SK-N-SH (cell line): ENCODE data around the gene CANT1. TPM values are rescaled to one million over a fixed set of nuclear protein-coding genes. Genes with fewer than 3 reads are reported as not detected.

Experiments
- CTCF ChIA-PET: fragments of 300-600, 350-600 bp; formaldehyde crosslinking; extraction: SDS; loops from one replicate; lab custom pipeline; 2021; lab: Yijun Ruan, JAX
- POLR2A ChIA-PET: fragments of 350-600 bp; sonication (Branson Sonifier 250); formaldehyde crosslinking; extraction: SDS; loops from one replicate; lab custom pipeline; 2020; ENCODE audit warnings: antibody characterized with exemption, inconsistent platforms; lab: Yijun Ruan, JAX
- DNase-seq: peaks from one replicate; pipeline ENCODE4 v3.0.0; 2012
- H2AFZ ChIP-seq: fragments of 200-600 bp; sonication (generic); 2 replicates; pipeline ENCODE4 v1.8.1; 2016; ENCODE audit warnings: antibody characterized with exemption, mild to moderate bottlenecking, low read depth
- H3F3A ChIP-seq: fragments of 200-600 bp; sonication (generic); replicated peaks from 2 replicates; pipeline ENCODE3; 2016; ENCODE audit warnings: antibody characterized with exemption, mild to moderate bottlenecking; ENCODE audit not compliant: insufficient read depth
- H3K27ac ChIP-seq, 2 experiments: fragments of 200-500 bp in 1 of 2; fragments of 200-600 bp in 1 of 2; sonication (Bioruptor generic) in 1 of 2; sonication (generic), shearing (Covaris generic) in 1 of 2; 2 replicates each; pipeline versions ENCODE4 v1.5.1 to v1.6.1; 2014 to 2016; ENCODE audit warnings: low read depth in 2 of 2, inconsistent platforms in 1 of 2, low read length in 1 of 2, mild to moderate bottlenecking in 1 of 2, mixed read lengths in 1 of 2
- H3K27me3 ChIP-seq: fragments of 200-600 bp; sonication (generic), shearing (Covaris generic); 2 replicates; pipeline ENCODE4 v1.6.1; 2016; ENCODE audit warnings: mixed run types; ENCODE audit not compliant: insufficient read depth
- H3K36me3 ChIP-seq, 2 experiments: fragments of 200-500 bp in 1 of 2; fragments of 200-600 bp in 1 of 2; sonication (Bioruptor generic) in 1 of 2; sonication (generic) in 1 of 2; replicated peaks in 1 of 2; 2 replicates each; pipeline versions ENCODE3 to v1.5.1; 2014 to 2016; ENCODE audit warnings: low read length in 1 of 2, mild to moderate bottlenecking in 1 of 2; ENCODE audit not compliant: insufficient read depth in 2 of 2, control insufficient read depth in 1 of 2
- H3K4me1 ChIP-seq, 2 experiments: fragments of 200-500 bp in 1 of 2; fragments of 200-600 bp in 1 of 2; sonication (Bioruptor generic) in 1 of 2; sonication (generic), shearing (Covaris generic) in 1 of 2; 2 replicates each; pipeline versions ENCODE4 v1.5.1 to v1.6.1; 2014 to 2016; ENCODE audit warnings: low read depth in 1 of 2, low read length in 1 of 2, mixed run types in 1 of 2; ENCODE audit not compliant: insufficient read depth in 2 of 2, control insufficient read depth in 1 of 2
- H3K4me2 ChIP-seq: fragments of 200-600 bp; sonication (generic), shearing (Covaris generic); 2 replicates; pipeline ENCODE4 v1.6.1; 2017; ENCODE audit warnings: mixed run types
- H3K4me3 ChIP-seq, 2 experiments: fragments of 200-500 bp in 1 of 2; fragments of 200-600 bp in 1 of 2; sonication (Bioruptor generic) in 1 of 2; sonication (generic), shearing (Covaris generic) in 1 of 2; 2 replicates each; pipeline versions ENCODE4 v1.5.1 to v1.8.1; 2014 to 2016; ENCODE audit warnings: low read depth in 2 of 2, inconsistent platforms in 1 of 2, low read length in 1 of 2, mild to moderate bottlenecking in 1 of 2, mixed read lengths in 1 of 2, moderate library complexity in 1 of 2
- H3K79me2 ChIP-seq: fragments of 200-600 bp; sonication (generic); 2 replicates; pipeline ENCODE4 v1.8.1; 2017; ENCODE audit warnings: mild to moderate bottlenecking; ENCODE audit not compliant: insufficient read depth
- H3K9ac ChIP-seq: fragments of 200-600 bp; sonication (generic); 2 replicates; pipeline ENCODE4 v1.6.1; 2017; ENCODE audit warnings: mixed run types
- H3K9me2 ChIP-seq: fragments of 200-600 bp; sonication (generic); 2 replicates; pipeline ENCODE4 v1.6.1; 2017; ENCODE audit warnings: mixed run types
- H3K9me3 ChIP-seq: fragments of 200-600 bp; sonication (generic); 2 replicates; pipeline ENCODE4 v1.6.1; 2017; ENCODE audit warnings: mixed run types, mild to moderate bottlenecking, moderate library complexity
- H4K20me1 ChIP-seq: fragments of 200-600 bp; sonication (generic); 2 replicates; pipeline ENCODE4 v1.6.1; 2017; ENCODE audit warnings: mild to moderate bottlenecking, mixed run types; ENCODE audit not compliant: insufficient read depth
- CHD2 ChIP-seq: fragments of 150-350 bp; IDR thresholded peaks from 2 replicates; pipeline ENCODE4 v1.6.1; 2018; ENCODE audit warnings: low read length; ENCODE audit not compliant: partially characterized antibody
- CTCF ChIP-seq: fragments of 200-600 bp; sonication (generic); IDR thresholded peaks from 2 replicates; pipeline ENCODE4 v1.6.1; 2017; ENCODE audit warnings: antibody characterized with exemption, mild to moderate bottlenecking, moderate library complexity
- EZH2phosphoT487 ChIP-seq: fragments of 200-600 bp; sonication (generic); IDR thresholded peaks from 2 replicates; pipeline ENCODE4 v1.6.1; 2017; ENCODE audit warnings: low read depth, mixed run types, mild to moderate bottlenecking, antibody characterized with exemption, moderate library complexity, borderline replicate concordance
- FOXJ3 ChIP-seq: sonication (generic); formaldehyde crosslinking; IDR thresholded peaks from 2 replicates; pipeline ENCODE4 v1.5.1; 2020; ENCODE audit warnings: mild to moderate bottlenecking, missing genetic modification reagents
- GATA2 ChIP-seq: sonication (generic); formaldehyde crosslinking; IDR thresholded peaks from 2 replicates; pipeline ENCODE4 v1.5.0; 2020; ENCODE audit warnings: mild to moderate bottlenecking, missing genetic modification reagents
- IRF3 ChIP-seq: fragments of 150-350 bp; IDR thresholded peaks from 2 replicates; pipeline ENCODE4 v1.6.1; 2016; ENCODE audit warnings: mild to moderate bottlenecking, low read depth, low read length
- MAX ChIP-seq: IDR thresholded peaks from 2 replicates; pipeline ENCODE4 v1.4.0; 2012; ENCODE audit warnings: low read depth
- MXI1 ChIP-seq: IDR thresholded peaks from 2 replicates; pipeline ENCODE4 v1.6.1; 2012; ENCODE audit warnings: mild to moderate bottlenecking, low read depth, low read length, improper control_type of control experiment
- NFIC ChIP-seq: IDR thresholded peaks from 2 replicates; pipeline ENCODE4 v1.4.0; 2012; ENCODE audit warnings: borderline replicate concordance
- NRF1 ChIP-seq: IDR thresholded peaks from 2 replicates; pipeline ENCODE4 v1.6.1; 2012; ENCODE audit warnings: low read depth, mild to moderate bottlenecking, low read length
- POLR2AphosphoS5 ChIP-seq: IDR thresholded peaks from 2 replicates; pipeline ENCODE4 v1.6.1; 2012; ENCODE audit warnings: low read depth, low read length
- RCOR1 ChIP-seq: fragments of 150-350 bp; IDR thresholded peaks from 2 replicates; pipeline ENCODE4 v1.6.1; 2017; ENCODE audit warnings: antibody characterized with exemption, low read length
- RXRA ChIP-seq: IDR thresholded peaks from 2 replicates; pipeline ENCODE4 v1.4.0; 2012; ENCODE audit warnings: low read depth, mild to moderate bottlenecking, borderline replicate concordance
- SMC3 ChIP-seq: IDR thresholded peaks from 2 replicates; pipeline ENCODE4 v1.6.1; 2012; ENCODE audit warnings: low read depth, low read length, improper control_type of control experiment
- TAF1 ChIP-seq: IDR thresholded peaks from 2 replicates; pipeline ENCODE4 v1.6.1; 2012; ENCODE audit warnings: low read depth, mild to moderate bottlenecking, low read length, moderate library complexity, borderline replicate concordance
- YY1 ChIP-seq: IDR thresholded peaks from 2 replicates; pipeline ENCODE4 v1.4.0; 2012; ENCODE audit warnings: low read depth, mild to moderate bottlenecking
- WGBS: methylation state at CpG from one replicate; pipeline ENCODE4 v1.1.6; 2017; ENCODE audit warnings: low lambda C conversion rate; 5-methylcytosine and 5-hydroxymethylcytosine counted together
- polyA plus RNA-seq, 3 experiments: library from polyadenylated mRNA; depleted of rRNA; stranded (reverse); fragments of >200 nt; gene quantifications; 2 replicates each; pipeline ENCODE4 v1.2.3, GENCODE V29; 2012

The CANT1 gene
- polyA plus RNA-seq, 1 of the 3 experiments (the other 2 are of a cell fraction) = 87.4 TPM

- ChIA-PET POLR2A (no interaction called here), CTCF (interaction anchor here (0.6 to 25.7 kb wide), 8 partner anchors 8 to 338 kb away, joined by 3 to 529 read pairs (median 6); partner anchors contain the start of gene C1QTNF1)
- Histone ChIP-seq H3F3A (no peaks in the 10 kb centered on the region), H3K9me3 (no peaks in the 10 kb centered on the region), H3K27me3 (no peaks in the 10 kb centered on the region), H3K4me2 (no peak overlapping the region), H3K4me1 (no peaks in the 10 kb centered on the region; a peak in 1 of 4 replicates), H4K20me1 (no peaks in the 10 kb centered on the region), H3K79me2 (no peaks in the 10 kb centered on the region), H3K9me2 (no peaks in the 10 kb centered on the region), H3K27ac (no peak overlapping the region), H3K4me3 (no peak overlapping the region), H3K36me3 (no peaks in the 10 kb centered on the region), H2AFZ (no peak overlapping the region), H3K9ac (no peak overlapping the region)
- TF ChIP-seq YY1 (no peak), EZH2phosphoT487 (no peak), RCOR1 (no peak), GATA2 (no peak), CTCF (no peak), RXRA (no peak), MXI1 (no peak), IRF3 (no peak), MAX (no peak), POLR2AphosphoS5 (no peak), NRF1 (no peak), NFIC (no peak), FOXJ3 (CRISPR knock-in tag) (no peak), SMC3 (no peak), CHD2 (no peak), TAF1 (no peak)
- DNase-seq = no peak
- 50% methylated on average over 2 of the region's 2 CpGs for WGBS
Measured at GRCh38 chr17:79053251-79053925, 43.8 kb upstream of the CANT1 start.
